B cell (primary cell): ENCODE data around the gene ADAMTS16.

Experiments
- EZH2 ChIP-seq: IDR thresholded peaks from 2 replicates; pipeline ENCODE4 v1.6.1; 2012; ENCODE audit warnings: borderline replicate concordance, low read depth, mild to moderate bottlenecking, moderate library complexity, low read length; ENCODE audit not compliant: insufficient read depth, poor library complexity, severe bottlenecking
- TF ChIP-seq, protein P1 (sequence below): fragments of 200-600 bp; IDR thresholded peaks from one replicate; pipeline ENCODE4 v1.8.0; 2022; ENCODE audit warnings: antibody characterized with exemption, mild to moderate bottlenecking

DNA sequence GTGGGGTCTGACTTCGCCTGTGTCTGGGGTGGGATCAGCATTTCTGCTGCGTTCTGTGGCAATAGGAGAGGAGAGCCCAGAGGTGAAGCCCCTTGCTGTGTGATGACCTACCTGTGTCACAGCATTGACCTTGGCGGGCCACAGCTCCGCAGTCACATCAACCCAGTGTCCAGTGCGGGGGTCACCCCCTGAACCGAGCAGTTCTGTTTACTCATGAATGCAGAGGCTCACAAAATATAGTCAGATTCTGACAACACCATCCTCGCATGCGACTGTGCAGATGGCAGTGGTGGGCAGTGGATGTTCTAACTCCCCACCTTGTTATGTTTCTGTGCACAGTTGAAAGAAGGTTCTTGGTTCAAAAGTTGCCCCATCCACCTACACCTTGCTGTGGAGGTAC lies 100.1 kb downstream of the ADAMTS16 start:
- TF ChIP-seq, protein P1, sequence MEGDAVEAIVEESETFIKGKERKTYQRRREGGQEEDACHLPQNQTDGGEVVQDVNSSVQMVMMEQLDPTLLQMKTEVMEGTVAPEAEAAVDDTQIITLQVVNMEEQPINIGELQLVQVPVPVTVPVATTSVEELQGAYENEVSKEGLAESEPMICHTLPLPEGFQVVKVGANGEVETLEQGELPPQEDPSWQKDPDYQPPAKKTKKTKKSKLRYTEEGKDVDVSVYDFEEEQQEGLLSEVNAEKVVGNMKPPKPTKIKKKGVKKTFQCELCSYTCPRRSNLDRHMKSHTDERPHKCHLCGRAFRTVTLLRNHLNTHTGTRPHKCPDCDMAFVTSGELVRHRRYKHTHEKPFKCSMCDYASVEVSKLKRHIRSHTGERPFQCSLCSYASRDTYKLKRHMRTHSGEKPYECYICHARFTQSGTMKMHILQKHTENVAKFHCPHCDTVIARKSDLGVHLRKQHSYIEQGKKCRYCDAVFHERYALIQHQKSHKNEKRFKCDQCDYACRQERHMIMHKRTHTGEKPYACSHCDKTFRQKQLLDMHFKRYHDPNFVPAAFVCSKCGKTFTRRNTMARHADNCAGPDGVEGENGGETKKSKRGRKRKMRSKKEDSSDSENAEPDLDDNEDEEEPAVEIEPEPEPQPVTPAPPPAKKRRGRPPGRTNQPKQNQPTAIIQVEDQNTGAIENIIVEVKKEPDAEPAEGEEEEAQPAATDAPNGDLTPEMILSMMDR: no peak
- no peak for TF ChIP-seq EZH2
